ENCODE measurements around the gene ARHGAP22. TPM values are rescaled to one million over a fixed set of nuclear protein-coding genes. Genes with fewer than 3 reads are reported as not detected.
A peak's percentile ranks its signal among the peaks of the same experiment; 100 is the strongest.

ARHGAP22 gene
- total RNA-seq, 1 donor from 2014 or later = 3.2 TPM

- intact Hi-C loops (cut with DNase I) = no loop called here
- Histone ChIP-seq H3K4me1 (no peaks in the 10 kb centered on the region), H3K36me3 (no peaks in the 10 kb centered on the region), H3K4me3 (no peak overlapping the region), H3K27me3 (no peaks in the 10 kb centered on the region), H3K27ac (no peak overlapping the region), H3K9me3 (no peaks in the 10 kb centered on the region)
- no peak for TF ChIP-seq CTCF (IDR thresholded peaks at IDR 0.05)
- TF ChIP-seq POLR2A (IDR thresholded peaks at IDR 0.05) = no peak
- no peak for TF ChIP-seq POLR2AphosphoS5 (IDR thresholded peaks at IDR 0.05; ENCODE audit: insufficient read depth in 1 of 2, low read depth in 1 of 2)
- peak; percentile 47 to 67 for DNase-seq (ENCODE audit: extremely low spot score in 2 of 2)
Measured at GRCh38 chr10:48633381-48634197, 28.7 kb upstream of the ARHGAP22 start.

GRCh38 chr10:48632166-48632565 lies 27.3 kb upstream of the ARHGAP22 start:
- intact Hi-C loops (cut with DNase I) = no loop called here
- DNase-seq (ENCODE audit: extremely low spot score in 2 of 2) = no peak
- Histone ChIP-seq H3K9me3 (no peaks in the 10 kb centered on the region), H3K4me3 (no peak overlapping the region), H3K27ac (no peak overlapping the region), H3K27me3 (no peaks in the 10 kb centered on the region), H3K4me1 (no peaks in the 10 kb centered on the region), H3K36me3 (no peaks in the 10 kb centered on the region)
- TF ChIP-seq CTCF (IDR thresholded peaks at IDR 0.05) = no peak
- TF ChIP-seq POLR2AphosphoS5 (IDR thresholded peaks at IDR 0.05; ENCODE audit: insufficient read depth in 1 of 2, low read depth in 1 of 2) = no peak
- no peak for TF ChIP-seq POLR2A (IDR thresholded peaks at IDR 0.05)

GRCh38 chr10:48627984-48628609 lies 23.2 kb upstream of the ARHGAP22 start:
- peak in 1 of 2 donors; percentile 91 for DNase-seq (ENCODE audit: extremely low spot score in 2 of 2)
- Histone ChIP-seq H3K27me3 (no peaks in the 10 kb centered on the region), H3K4me1 (no peaks in the 10 kb centered on the region), H3K9me3 (no peaks in the 10 kb centered on the region), H3K36me3 (no peaks in the 10 kb centered on the region), H3K27ac (no peak overlapping the region), H3K4me3 (no peak overlapping the region)
- intact Hi-C loops (cut with DNase I) = no loop called here
- no peak for TF ChIP-seq POLR2A (IDR thresholded peaks at IDR 0.05)
- TF ChIP-seq POLR2AphosphoS5 (IDR thresholded peaks at IDR 0.05; ENCODE audit: insufficient read depth in 1 of 2, low read depth in 1 of 2) = no peak
- no peak for TF ChIP-seq CTCF (IDR thresholded peaks at IDR 0.05)

- no peaks in the 10 kb centered on the region for H3K9me3 ChIP-seq
- no peaks in the 10 kb centered on the region for H3K4me1 ChIP-seq
- intact Hi-C loops (cut with DNase I) = no loop called here
- no peak overlapping the region for H3K4me3 ChIP-seq
- H3K27me3 ChIP-seq = no peaks in the 10 kb centered on the region
- TF ChIP-seq CTCF (IDR thresholded peaks at IDR 0.05) (no peak), POLR2AphosphoS5 (IDR thresholded peaks at IDR 0.05; ENCODE audit: insufficient read depth in 1 of 2, low read depth in 1 of 2) (no peak), POLR2A (IDR thresholded peaks at IDR 0.05) (no peak)
- no peak overlapping the region for H3K27ac ChIP-seq
- peak in 1 of 2 donors; percentile 77 for DNase-seq (ENCODE audit: extremely low spot score in 2 of 2)
- H3K36me3 ChIP-seq = no peaks in the 10 kb centered on the region
Measured at GRCh38 chr10:48626986-48627731, 22.3 kb upstream of the ARHGAP22 start.

Data from vagina (tissue), 2 donors.